Natural killer cell treated with Interleukin-12 subunit alpha and Interleukin-12 subunit beta and Interleukin-15 and Interleukin-18, amount 100 ng/mL, for 72 hours (primary cell): Measurements from ENCODE around the gene C2orf92. TPM values are rescaled to one million over a fixed set of nuclear protein-coding genes. Genes with fewer than 3 reads are reported as not detected.

Source experiments
- ATAC-seq, 2 donors: fragments of 150-1000 bp; cut with Tn5 transposase in 1 of 2; sonication (Bioruptor Pico), chemical (Tn5 transposase) in 1 of 2; 2 replicates each; pipeline ENCODE4 v1.10.0; 2021
- DNase-seq: peaks from one replicate; pipeline ENCODE4 v3.0.0; 2022; ENCODE audit warnings: low spot score
- H3K27ac Mint-ChIP-seq, 2 donors: 1 replicate in 1 of 2; 2 replicates in 1 of 2; pipeline ENCODE4 v1.8.0; 2022; ENCODE audit warnings: mixed read lengths in 2 of 2, mild to moderate bottlenecking in 1 of 2, moderate library complexity in 1 of 2
- H3K27me3 Mint-ChIP-seq, 2 donors: 1 replicate in 1 of 2; 2 replicates in 1 of 2; pipeline ENCODE4 v1.8.0; 2022; ENCODE audit warnings: mixed read lengths in 2 of 2
- H3K36me3 Mint-ChIP-seq: one replicate; pipeline ENCODE4 v1.8.0; 2022; ENCODE audit warnings: mixed read lengths
- H3K4me1 Mint-ChIP-seq, 2 donors: 1 replicate in 1 of 2; 2 replicates in 1 of 2; pipeline ENCODE4 v1.8.0; 2022; ENCODE audit warnings: low read depth in 2 of 2, mixed read lengths in 2 of 2, mild to moderate bottlenecking in 1 of 2
- H3K4me3 Mint-ChIP-seq: one replicate; pipeline ENCODE4 v1.8.0; 2022; ENCODE audit warnings: mixed read lengths
- H3K9me3 Mint-ChIP-seq: 2 replicates; pipeline ENCODE4 v1.8.0; 2022; ENCODE audit warnings: mixed read lengths
- total RNA-seq, 2 donors: library from RNA; stranded (reverse); gene quantifications; one replicate each; pipeline ENCODE4 v1.2.3, GENCODE V29; 2022

C2orf92 gene
- total RNA-seq, 2 donors from 2014 or later = 8.6 to 13.6 TPM

- ATAC-seq (no peak), DNase-seq (peak; percentile 29)
- Mint-ChIP-seq H3K9me3 (no peaks in the 10 kb centered on the region), H3K4me1 (peaks cover 72 to 78% of the 10 kb centered on the region in 2 donors), H3K36me3 (peaks cover 7% of the 10 kb centered on the region), H3K4me3 (peak overlapping the region; percentile 87), H3K27ac (peak overlapping the region; percentile 98 to 99), H3K27me3 (no peaks in the 10 kb centered on the region)
Measured at GRCh38 chr2:97717613-97717995, 48.1 kb downstream of the C2orf92 start.

DNA sequence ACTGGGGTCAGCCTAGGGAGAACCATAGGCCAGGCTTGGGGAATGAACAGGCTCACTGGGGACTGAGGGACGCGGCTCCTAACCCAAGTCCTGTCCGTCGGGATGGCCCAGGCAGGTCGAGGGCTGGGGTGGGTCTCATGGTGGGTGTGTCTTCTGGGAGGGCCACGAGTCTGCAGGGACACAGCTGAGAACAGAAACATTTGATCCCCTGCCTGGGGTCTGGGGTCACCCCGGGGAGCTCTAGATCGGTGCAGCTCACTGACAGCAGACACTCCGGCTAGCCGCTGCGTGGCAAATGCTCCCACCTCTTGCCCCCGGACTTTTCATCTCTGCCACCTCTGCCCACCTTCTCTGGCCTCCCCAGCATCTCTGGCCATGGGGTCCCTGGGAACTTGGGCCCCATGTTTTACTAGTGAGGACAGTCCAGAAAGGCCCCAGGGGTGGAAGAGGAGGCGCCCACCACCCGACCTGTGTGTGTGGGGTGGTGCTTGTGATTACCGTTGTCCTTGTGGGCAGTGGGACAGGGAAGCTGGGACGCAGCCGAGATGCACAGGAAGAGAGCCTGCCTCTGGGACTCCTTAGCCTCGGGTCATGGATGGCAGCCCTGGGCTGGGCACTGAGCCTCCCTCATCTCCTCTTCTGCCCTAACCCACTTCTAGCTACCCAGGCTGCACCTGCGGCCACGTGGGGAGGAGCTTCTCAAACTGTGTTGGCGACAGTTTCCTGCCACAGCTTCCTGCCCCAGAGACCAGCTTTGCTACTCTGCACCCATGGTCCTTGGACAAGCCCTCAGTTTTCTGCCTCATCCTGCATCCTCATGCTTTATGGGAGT, 48.8 kb downstream of the C2orf92 start:
- no peaks in the 10 kb centered on the region for H3K27me3 Mint-ChIP-seq
- H3K9me3 Mint-ChIP-seq = no peaks in the 10 kb centered on the region
- peaks cover 11% of the 10 kb centered on the region for H3K36me3 Mint-ChIP-seq
- DNase-seq (peak; percentile 80), ATAC-seq (peak; percentile 73 to 78)
- H3K4me1 Mint-ChIP-seq = peaks cover 75 to 80% of the 10 kb centered on the region in 2 donors
- peak overlapping the region; percentile 87 for H3K4me3 Mint-ChIP-seq
- peak overlapping the region; percentile 98 to 99 for H3K27ac Mint-ChIP-seq

- H3K27ac Mint-ChIP-seq = peak overlapping the region; percentile 98 to 99
Measured at GRCh38 chr2:97718942-97719341, 49.4 kb downstream of the C2orf92 start.

GRCh38 chr2:97719362-97720155, 50.0 kb downstream of the C2orf92 start:
- peaks cover 75 to 76% of the 10 kb centered on the region in 2 donors for H3K4me1 Mint-ChIP-seq
- H3K36me3 Mint-ChIP-seq = peaks cover 11% of the 10 kb centered on the region
- H3K9me3 Mint-ChIP-seq = no peaks in the 10 kb centered on the region
- ATAC-seq = no peak
- no peak for DNase-seq
- peak overlapping the region; percentile 87 for H3K4me3 Mint-ChIP-seq
- H3K27me3 Mint-ChIP-seq = no peaks in the 10 kb centered on the region
- H3K27ac Mint-ChIP-seq = peak overlapping the region; percentile 98 to 99

More at GRCh38 chr2:97718942-97719341, 49.4 kb downstream of the C2orf92 start:
- ATAC-seq = peak in 1 of 2 donors; percentile 37
- DNase-seq = no peak
- no peaks in the 10 kb centered on the region for H3K9me3 Mint-ChIP-seq
- peaks cover 11% of the 10 kb centered on the region for H3K36me3 Mint-ChIP-seq
- H3K4me1 Mint-ChIP-seq = peaks cover 76 to 77% of the 10 kb centered on the region in 2 donors
- peak overlapping the region; percentile 87 for H3K4me3 Mint-ChIP-seq
- H3K27me3 Mint-ChIP-seq = no peaks in the 10 kb centered on the region

DNA sequence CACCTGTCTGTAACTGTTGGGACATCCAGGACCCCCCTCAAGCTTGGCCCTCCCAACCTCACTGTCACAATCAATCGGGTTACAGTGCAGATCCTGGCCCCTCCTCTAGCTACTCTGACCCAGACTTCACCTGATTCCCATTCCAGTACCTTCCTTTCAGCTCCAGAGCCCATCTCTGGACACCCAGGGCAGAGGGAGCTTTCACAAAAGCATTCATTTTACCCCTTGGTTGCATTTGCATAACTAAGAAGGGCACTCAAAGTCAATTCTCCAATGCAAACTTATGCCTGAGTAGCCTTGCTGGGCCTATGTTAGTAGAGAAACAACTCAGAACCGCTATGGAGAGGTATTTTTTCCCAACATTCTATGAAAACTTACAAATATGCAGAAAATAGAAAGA, 51.2 kb downstream of the C2orf92 start:
- Mint-ChIP-seq H3K36me3 (peaks cover 16% of the 10 kb centered on the region), H3K4me3 (peak overlapping the region; percentile 61), H3K9me3 (no peaks in the 10 kb centered on the region), H3K4me1 (peaks cover 72 to 75% of the 10 kb centered on the region in 2 donors), H3K27me3 (no peaks in the 10 kb centered on the region), H3K27ac (peak overlapping the region; percentile 77 to 99)
- no peak for ATAC-seq
- DNase-seq = no peak

- Mint-ChIP-seq H3K27me3 (no peaks in the 10 kb centered on the region), H3K27ac (peak overlapping the region; percentile 83 to 91)
Measured at GRCh38 chr2:97722227-97722626, 52.7 kb downstream of the C2orf92 start.

DNA sequence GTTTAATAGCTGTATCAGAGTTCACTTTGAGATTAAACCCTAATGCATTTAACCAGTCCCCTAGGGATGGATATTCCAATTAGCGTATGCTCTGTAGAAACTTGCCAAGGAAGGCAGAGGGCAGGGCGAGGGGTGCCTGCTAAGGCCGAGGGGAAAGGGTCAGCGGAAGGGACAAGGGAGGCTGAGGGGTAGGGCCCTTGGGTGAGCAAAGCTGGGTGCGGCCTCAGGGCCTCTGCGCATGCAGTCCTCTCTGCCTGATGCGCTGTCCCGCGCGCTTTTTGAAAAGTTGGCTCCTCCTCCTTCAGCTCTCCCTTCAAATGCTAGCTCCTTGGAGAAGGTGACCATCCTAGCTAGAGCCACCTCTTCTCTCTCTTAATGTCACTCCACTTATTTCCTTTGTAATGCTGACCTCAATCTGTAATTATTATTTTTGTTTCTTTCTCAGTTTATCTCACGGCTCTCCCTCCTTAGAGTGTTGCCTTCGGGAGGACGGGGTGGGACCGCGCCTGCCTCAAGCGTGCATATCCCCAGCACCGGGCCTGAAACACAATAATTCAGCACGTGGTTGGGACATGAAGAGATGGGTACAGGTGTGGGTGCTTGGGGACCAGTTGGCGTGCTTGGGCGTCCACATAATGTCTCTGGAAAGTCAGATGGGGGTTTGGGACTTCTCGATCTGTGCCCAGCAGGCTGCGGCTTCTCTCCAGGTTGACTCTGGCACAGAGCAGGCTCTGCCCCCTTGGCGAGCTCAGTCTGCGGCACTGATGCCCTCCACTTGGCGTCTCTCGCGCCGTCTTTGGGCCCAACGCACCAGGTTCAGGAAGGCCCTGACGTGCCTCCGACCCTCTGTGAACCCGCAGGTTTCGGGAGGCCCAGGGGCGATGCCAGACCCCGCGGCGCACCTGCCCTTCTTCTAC, 53.9 kb downstream of the C2orf92 start:
- Mint-ChIP-seq H3K9me3 (no peaks in the 10 kb centered on the region), H3K36me3 (peaks cover 33% of the 10 kb centered on the region), H3K4me1 (peaks cover 76 to 82% of the 10 kb centered on the region in 2 donors), H3K4me3 (peak overlapping the region; percentile 55), H3K27ac (peak overlapping the region; percentile 83 to 91), H3K27me3 (no peaks in the 10 kb centered on the region)
- ATAC-seq (no peak), DNase-seq (no peak)

More at GRCh38 chr2:97722227-97722626, 52.7 kb downstream of the C2orf92 start:
- Mint-ChIP-seq H3K4me1 (peaks cover 71 to 78% of the 10 kb centered on the region in 2 donors), H3K36me3 (peaks cover 23% of the 10 kb centered on the region), H3K4me3 (peak overlapping the region; percentile 55), H3K9me3 (no peaks in the 10 kb centered on the region)
- no peak for ATAC-seq
- no peak for DNase-seq

GRCh38 chr2:97724073-97724410, 54.5 kb downstream of the C2orf92 start:
- Mint-ChIP-seq H3K36me3 (peaks cover 33% of the 10 kb centered on the region), H3K27me3 (no peaks in the 10 kb centered on the region), H3K4me1 (peaks cover 76 to 80% of the 10 kb centered on the region in 2 donors), H3K4me3 (no peak overlapping the region), H3K9me3 (no peaks in the 10 kb centered on the region), H3K27ac (peak overlapping the region in 1 of 2 donors; percentile 88)
- DNase-seq (no peak), ATAC-seq (no peak)

GRCh38 chr2:97724501-97724900, 55.0 kb downstream of the C2orf92 start:
- ATAC-seq (no peak), DNase-seq (no peak)
- Mint-ChIP-seq H3K9me3 (no peaks in the 10 kb centered on the region), H3K27me3 (no peaks in the 10 kb centered on the region), H3K4me1 (peaks cover 74 to 79% of the 10 kb centered on the region in 2 donors), H3K4me3 (no peak overlapping the region), H3K27ac (peak overlapping the region; percentile 68 to 88), H3K36me3 (peaks cover 33% of the 10 kb centered on the region)

- no peak for DNase-seq
- Mint-ChIP-seq H3K36me3 (peaks cover 33% of the 10 kb centered on the region), H3K9me3 (no peaks in the 10 kb centered on the region), H3K4me1 (peaks cover 72 to 74% of the 10 kb centered on the region in 2 donors), H3K27ac (peak overlapping the region; percentile 68 to 88), H3K27me3 (no peaks in the 10 kb centered on the region), H3K4me3 (no peak overlapping the region)
- no peak for ATAC-seq
Measured at GRCh38 chr2:97724946-97725688, 55.6 kb downstream of the C2orf92 start.

DNA sequence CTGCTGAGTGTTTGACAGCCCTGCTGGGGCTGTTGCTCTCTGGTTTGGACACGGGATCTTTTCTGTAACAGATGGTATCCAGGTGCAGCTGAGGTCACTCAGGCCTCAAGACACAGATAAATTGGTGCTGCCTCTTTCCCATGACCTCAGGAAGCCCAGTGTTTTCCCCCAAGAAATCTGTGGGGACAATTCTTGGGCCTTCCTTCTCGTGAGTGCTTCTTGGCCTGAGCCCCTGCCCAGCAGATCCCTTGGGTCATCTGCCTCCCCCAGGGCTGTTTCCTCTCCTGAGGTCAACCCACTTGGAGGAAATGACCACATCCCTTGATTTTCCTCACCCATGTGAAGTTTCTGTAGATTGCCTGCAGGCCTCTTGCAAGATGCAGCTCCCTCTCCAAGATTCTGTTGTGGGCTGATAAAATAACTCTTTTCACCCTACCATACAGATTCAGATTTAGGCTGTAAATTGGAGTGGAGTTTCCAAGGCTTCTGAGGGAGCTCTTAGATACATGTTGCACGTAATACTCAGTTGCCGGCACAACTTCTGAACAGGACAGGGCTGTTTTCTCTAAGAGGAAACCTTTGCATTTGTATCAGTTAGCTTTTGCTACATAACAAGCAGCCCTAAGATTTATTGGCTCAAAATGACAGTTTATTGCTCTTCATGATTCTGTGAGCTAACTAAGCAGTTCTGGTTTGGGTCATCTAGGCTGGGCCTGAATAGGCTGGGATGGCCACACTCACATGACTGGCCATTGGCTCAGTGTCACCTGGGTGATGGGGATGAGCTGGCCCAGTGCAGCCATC, 57.0 kb downstream of the C2orf92 start:
- Mint-ChIP-seq H3K27me3 (no peaks in the 10 kb centered on the region), H3K36me3 (peaks cover 35% of the 10 kb centered on the region), H3K4me1 (peaks cover 74% of the 10 kb centered on the region in 2 donors), H3K4me3 (no peak overlapping the region), H3K9me3 (no peaks in the 10 kb centered on the region), H3K27ac (peak overlapping the region; percentile 75 to 88)
- ATAC-seq (no peak), DNase-seq (no peak)

DNA sequence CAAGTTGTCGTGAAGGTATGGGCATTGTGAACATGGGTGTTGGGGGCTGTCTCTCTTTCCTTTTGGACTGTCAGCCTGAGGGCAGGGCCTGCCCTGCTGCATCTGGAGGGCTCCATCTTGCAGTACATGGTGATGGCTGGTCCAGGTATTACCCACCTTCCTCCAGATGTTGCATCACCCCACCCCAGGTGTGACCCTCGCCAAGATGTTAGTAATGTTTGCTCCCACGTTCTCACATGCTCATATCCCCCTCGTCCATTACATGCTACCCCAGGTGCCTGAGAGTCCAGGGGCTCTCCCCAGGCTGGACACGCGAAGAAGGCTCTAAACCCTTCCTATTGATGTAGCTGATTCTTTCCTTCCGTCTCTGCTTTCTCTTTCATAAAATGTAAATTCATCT, 57.8 kb downstream of the C2orf92 start:
- Mint-ChIP-seq H3K4me3 (no peak overlapping the region), H3K36me3 (peaks cover 37% of the 10 kb centered on the region), H3K27ac (peak overlapping the region; percentile 75 to 88), H3K9me3 (no peaks in the 10 kb centered on the region), H3K4me1 (peaks cover 76 to 79% of the 10 kb centered on the region in 2 donors), H3K27me3 (no peaks in the 10 kb centered on the region)
- ATAC-seq = no peak
- no peak for DNase-seq
